NK-92 (cell line): ENCODE measurements around the gene PRPF38B.

Experiments
- DNase-seq: peaks from one replicate; lab custom pipeline; 2025; ENCODE audit not compliant: unreplicated experiment; lab: John Stamatoyannopoulos, UW

Gene PRPF38B

DNA sequence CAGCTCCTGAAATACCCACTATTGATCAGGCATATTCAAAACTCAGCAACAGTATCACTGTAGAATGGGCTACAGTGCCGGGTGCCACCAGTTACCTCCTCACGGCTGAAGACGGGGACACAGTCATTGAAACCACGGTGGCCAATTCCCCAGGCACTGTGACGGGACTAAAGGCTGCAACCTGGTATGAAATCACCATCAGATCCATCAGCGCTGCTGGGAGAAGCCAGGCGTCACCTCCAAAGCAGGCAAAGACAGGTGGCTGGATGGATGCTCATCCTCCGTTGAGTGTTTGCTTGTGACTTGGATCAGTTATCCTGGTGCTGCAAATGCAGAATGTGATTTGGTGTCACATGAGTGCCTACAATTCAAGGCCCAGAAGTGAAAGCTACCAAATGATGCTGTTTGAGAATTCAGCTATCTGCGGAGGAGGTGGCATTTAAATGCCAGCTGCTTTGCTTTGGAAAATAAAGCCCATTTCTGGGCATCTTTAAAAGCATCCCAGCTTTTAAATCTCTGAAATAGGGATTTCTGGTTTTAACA is 25.7 kb downstream of the PRPF38B start:
- DNase-seq: no peak

DNA sequence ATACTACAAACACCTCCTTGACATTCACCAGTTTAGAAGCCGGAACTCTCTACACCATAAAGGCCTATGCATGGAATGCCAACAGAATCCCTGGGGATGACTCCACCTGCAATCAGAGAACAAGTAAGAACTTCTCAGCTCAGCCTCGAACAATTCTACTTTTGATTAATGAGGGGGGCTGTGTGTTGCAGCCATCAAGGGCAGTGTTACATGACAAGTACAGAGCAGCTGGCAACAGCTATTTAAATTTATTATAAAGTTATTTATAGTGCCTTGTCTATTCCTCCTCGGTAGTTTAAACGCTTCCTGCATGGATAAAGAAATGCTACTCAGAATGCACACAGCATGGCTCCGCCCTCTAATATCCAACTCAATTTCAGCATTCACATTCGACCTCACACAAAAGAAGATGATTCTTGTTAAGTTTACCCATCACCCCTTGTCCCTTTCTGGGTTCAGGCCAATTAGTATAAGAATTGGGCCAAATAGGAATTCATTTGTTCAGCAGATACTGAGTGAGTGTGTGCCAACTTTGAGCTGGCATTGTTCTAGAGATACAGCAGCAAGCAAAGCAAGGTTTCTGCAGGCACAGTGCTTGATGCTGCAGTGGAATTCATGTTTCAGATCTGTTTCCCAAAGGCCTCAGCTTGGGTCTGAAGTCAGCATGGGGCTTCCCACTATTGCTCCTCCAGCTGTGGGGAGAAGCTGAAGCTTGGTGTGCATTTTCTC is 27.0 kb downstream of the PRPF38B start:
- no peak for DNase-seq

DNA sequence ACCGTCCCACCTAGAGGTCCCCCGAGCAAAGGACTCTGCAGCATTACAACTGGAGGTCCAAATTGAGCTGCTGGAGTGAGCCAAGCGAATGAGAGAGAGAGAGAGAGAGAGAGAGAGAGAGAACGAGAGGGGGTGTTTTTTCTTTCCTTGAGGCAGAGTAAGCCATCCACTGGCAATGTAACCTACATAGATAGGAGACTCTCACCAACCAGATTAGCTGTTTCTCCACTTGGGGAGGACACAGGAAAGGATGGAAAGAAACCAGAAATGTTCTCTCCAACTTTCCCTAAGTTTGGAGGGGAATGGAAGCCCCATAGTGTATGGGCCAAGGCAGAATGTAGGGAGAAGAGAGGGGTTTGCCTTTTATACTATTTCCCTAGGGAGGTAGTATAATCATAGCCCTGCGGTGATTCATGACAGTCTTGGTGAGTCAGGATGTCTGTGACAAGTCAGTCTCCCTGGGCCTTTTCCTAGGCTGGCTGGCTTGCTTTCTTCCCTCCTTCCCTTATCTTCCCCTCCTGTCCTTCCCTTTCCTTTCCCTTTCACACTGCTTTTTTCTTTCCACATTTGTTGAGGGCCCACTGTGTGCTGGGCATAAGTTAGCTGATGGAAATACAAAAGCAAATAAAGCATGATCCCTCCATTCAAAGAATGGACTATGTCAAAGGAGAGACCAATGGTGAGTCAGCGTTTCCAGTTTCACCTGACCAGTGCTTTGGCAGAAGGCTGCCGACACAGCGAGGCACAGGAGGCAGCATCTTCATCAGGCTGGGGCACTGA is 27.7 kb downstream of the PRPF38B start:
- DNase-seq: no peak

DNA sequence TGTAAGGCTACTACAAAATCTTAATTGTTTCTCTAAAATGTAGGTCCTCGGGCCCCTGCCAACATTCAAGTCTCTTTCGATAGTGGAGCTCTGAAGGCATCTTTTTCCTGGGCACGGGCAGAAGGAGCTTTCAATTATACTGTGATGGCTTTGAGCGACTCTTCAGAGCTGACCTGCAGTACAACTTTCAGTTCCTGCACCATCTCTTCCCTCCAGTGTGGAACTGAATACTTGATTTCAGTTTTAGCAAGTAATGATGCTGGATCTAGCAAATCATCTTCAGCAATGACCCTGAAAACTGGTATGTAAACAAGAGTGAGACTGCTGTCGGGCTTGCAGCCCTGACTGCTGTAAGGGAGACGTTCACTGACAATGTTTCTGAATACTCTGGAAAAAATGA is 30.2 kb downstream of the PRPF38B start:
- DNase-seq: no peak

DNA sequence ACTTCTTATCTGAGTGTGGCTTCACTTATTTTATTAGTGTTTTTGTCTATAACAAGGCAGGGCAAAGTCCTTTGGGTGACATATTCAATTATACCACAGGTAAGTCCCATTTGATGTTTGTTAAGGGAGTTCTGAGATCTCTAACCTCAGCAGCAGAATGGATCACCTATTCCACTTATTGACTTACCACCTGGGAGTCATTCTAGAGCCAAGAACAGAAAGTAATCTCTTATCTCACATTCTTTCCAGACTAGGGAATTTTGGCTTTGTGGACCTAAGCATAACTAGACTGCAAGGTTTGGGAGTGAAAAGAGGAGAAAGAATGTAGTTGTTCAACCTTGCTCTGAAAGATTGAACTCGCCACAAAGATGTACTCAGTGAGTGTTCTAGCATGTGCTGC is 33.8 kb downstream of the PRPF38B start:
- no peak for DNase-seq

DNA sequence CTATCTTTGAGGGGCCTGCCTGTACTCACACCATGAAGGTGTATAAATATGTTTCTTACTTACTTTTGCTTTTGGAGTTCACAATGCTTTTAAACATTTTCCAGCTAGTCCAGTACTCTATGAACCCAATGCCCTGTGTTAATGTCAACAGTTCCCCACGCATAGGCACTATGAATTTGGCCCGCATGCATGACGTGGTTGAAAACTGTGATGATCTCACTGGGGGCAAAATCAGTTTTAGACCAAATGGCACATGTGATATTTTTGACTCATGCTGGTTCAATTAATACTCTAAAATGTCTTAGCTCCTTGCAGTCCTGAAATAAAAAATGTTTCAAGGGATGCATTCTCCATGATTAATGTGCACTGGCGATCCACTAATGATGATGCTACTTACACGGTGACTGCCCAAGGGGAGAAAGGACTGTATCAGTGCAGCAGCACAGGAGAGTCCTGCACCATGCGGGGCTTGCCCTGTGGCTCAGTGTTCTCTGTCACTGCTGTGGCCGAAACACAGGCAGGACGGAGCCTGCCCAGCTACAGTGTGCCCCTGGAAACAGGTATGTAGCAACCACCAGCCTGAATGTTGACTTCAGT is 36.3 kb downstream of the PRPF38B start:
- no peak for DNase-seq

DNA sequence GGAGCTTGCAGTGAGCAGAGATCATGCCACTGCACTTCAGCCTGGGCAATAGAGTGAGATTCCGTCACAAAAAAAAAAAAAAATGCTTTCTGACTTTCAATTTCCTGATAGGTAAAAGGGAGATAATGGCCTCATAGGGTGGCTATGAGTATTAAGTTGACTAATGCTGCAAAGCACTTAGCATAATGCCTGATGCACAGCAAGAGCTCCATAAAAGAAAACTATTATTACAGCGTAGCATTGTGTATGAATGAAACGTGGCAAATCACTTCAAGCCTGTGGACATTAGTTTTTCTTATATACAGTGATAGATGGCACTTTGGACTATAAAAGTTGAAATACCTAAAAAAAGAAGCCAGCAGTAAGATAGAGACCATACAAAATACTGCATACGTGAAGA is 37.4 kb downstream of the PRPF38B start:
- no peak for DNase-seq

DNA sequence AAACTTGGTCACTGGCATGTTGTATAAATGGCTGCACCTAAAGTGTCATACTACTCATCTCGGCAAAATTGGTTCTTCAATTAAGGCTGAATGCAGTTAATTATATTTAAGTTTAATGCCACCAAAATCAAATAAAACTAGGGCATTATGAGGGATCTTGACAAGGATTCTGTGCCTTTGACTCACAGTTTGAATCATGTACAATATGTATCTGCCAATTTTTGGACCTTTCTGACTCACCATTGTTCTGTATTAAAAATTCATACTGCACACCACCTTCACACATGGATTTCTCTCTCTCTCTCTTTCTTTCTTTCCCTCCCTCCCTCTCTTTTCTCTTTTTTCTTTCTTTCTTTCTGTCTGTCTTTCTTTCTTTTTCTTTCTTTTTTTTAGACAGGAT is 40.3 kb downstream of the PRPF38B start:
- no peak for DNase-seq

DNA sequence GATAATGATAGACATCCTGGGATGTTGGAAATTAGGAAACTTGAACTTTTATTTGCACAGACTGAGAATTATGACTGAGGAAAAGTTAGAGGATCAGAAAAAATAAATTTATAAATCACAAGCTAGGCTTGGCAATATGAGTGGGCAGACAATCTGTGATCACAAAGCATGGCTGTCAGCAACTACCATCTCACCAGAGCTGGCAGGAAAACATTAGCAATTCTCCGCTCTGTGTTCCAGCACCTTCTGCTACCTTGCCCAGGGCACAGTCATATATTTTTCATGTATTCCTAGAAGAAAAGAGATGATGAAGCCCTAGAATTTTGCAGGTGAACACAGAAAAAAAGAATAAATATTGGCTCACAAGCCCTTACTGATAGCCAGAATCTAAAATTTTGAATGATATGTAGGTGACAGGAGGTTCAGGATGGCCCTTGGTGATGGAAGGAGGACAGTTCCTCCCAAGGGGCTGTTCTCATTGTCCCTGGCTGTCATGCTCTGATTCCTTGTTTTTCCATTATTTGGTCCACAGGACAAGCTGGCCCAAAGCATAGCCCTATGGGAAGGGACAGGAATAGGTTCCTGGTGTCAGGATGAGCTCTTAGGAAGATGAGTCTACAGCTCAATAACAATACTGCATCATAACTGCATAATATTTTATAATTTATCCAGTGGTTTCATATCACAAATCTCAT is 42.2 kb downstream of the PRPF38B start:
- no peak for DNase-seq

DNA sequence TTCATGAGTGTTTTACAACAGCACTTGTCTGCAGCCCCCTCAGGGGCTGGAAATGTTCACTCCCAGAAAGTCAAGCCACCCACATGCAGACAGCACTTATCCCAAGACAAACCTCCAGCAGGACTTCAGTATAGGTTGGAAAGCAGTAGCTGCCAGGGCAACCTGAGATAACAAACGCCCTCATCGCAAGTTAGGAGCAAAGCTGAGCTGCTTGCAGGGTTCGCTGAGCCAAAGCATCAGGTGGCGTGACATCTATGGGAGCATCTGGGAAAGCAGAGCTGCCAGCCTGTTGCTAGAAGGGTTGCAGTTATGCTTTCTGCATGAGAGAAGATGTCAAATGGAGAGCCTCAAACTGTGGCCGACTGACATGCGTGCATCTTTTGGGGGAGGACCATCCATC is 50.1 kb downstream of the PRPF38B start:
- DNase-seq: no peak

DNA sequence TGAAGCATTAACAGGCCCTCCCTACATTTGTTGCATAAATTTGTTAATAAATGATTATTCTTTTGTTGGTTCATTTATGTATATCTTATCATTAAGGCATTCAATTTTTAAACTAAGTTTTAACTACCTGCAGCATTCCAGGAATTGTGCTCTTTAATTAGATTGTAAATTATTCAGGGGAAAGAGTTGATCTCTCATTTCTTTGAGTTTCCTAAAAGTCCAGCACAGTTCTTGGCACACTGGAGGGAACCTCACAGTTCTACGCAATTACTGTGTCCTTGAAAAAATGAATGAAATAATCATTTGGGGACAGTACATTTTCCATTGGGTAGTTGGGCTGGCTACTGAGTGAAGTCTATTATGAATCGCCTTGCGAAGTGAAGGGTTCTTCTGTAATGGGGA is 53.9 kb downstream of the PRPF38B start:
- no peak for DNase-seq

DNA sequence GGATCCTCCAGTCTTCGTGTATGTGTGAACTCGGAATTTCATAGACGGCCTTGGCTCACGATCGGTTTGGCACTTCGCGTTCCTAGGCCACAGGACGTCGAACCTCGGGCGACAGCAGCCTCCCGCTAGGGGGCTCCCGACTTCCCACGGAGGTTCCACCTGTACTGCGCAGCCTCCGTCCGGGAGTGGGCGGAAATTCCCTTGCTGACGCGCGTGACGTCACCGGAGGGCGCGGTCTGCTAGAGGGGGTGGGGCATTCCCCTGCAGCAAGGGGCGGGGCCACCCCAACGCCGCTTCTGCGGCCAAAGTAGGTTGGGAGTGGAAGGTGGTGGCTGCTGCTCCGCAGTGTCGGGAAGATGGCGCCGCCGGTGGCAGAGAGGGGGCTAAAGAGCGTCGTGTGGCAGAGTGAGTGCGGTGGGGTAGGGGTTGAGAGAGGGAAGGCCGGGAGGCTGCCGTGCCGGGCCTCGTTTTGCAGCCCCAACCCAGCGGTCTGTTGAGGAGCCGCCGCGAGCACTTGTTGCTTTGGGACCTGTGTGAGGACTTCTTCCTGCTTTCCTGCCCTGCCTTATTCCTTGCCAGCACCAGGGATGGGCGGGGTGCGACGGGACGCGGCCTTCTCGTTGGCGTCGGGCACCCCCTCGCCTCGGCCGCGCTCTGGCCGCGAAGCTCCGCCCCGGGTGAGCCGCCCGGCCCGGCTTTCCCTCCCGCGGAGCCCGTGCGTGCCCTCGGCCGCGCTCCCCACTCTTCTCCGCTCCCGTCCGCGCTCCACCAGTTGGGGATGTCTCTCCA is 54.5 kb downstream of the PRPF38B start, which contains the start of gene STXBP3:
STXBP3 (plus strand) TSS at position 293 of the 789 bp plus-strand sequence; CDS start at position 357, 64 bp downstream.
- peak; percentile 87 for DNase-seq

DNA sequence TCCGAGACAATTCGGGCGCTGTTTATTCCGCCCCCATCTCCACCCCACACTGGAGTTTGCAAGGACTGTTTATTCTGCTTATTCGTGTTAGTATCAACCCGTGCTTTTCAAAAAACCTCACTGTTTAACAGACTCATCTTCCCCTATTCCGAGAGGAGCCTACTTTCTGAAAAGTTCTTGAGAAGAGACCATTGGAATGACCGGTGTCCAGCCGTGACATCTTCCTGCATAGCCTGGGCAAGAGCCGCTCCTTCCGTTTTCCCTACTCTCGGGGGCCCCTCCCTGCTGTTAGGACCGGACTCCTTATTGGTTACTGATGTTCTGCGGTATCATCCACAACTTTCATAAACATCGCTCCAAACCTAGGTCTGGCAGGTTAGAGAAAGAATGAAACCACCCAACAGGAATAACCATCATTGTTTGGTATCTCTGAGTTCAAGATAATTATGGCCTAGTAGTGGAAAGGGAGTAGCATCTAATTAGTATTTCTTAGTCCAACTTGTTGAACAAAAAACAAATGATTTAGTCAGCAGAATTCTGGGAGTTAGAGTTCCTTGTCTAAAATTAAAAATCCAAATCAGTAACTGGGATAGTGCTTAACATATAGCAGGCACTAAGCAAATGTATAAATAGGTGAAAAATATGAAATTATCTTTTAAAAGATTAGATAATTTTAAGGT is 55.2 kb downstream of the PRPF38B start:
- DNase-seq: no peak

DNA sequence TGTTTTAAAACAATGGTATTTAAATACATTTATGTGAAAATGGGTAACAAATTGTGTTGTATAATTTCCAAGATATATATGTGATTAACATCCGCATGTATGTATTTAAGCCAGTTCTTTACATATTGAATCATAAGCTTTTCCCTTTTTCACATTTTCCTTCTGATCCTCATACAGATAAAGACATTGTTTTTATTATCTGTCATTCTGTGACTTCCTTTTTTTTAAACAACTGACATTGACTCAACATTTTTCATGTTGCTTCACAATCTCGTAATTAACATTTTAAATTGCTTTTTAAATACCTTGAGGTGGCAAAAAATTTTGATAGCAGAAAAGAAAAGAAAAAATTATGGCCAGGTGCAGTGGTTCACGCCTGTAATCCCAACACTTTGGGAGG is 55.8 kb downstream of the PRPF38B start:
- no peak for DNase-seq

DNA sequence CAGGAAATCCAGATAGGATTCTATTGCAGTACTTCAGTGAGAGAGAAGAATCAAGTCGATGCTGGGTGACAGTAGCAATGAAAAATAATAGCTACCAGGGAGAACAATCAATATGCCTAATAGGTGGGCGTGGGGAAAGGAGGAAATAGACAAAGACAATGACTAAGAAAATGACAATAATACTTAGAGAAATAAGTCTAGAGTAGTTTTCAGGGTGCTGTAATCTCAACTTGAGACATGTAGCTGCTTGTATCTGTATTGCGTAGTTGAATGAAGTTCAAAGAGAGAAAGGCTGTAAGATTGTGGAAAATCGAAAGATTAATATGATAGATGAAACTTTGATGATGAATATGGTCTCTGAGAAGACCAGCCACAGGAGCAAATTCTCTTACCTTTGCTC is 57.0 kb downstream of the PRPF38B start:
- no peak for DNase-seq

DNA sequence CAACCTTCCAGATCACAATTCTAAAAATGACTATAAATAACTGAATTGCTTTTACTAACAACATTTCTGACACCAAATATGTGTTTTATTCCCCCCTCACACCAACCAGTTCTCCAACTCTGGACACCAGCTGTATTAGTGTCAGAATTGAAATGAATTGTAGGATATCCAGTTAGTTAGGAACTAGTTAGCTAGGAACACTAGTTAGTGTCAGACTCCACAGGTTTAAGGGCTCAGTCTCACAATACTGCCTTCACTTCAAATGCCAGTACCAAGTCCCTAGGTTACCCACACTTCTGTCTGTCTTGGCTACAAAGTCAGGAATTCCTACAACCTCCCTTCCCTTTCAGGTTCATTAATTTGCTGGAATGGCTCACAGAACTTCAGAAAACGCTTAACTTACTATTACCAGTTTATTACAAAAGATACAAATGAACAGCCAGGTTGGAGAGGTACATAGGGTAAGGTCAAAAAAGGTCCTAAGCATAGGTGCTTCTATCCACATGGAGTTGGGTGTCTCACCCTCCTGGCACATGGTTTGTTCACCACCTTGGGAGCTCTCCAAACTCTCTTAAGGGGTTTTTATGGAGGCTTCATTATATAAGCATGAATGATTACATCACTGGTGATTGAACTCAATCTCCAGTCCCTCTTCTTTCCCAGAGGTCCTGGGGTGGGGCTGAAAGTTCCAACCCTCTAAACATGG is 58.5 kb downstream of the PRPF38B start:
- no peak for DNase-seq
